ENCODE data around the gene TMEM141. TPM values are rescaled to one million over a fixed set of nuclear protein-coding genes. Genes with fewer than 3 reads are reported as not detected.
A peak's percentile ranks its signal among the peaks of the same experiment; 100 is the strongest.
"Not testable (repeated sequence)": the region's sequence is repeated elsewhere in the genome, so short reads cannot be mapped to it uniquely, and the experiment has no call there.

Gene TMEM141
- polyA plus RNA-seq, 1 donor (not counting 4 experiments of a cell fraction or from before 2014, with no cell fraction given) = 85.5 TPM

DNA sequence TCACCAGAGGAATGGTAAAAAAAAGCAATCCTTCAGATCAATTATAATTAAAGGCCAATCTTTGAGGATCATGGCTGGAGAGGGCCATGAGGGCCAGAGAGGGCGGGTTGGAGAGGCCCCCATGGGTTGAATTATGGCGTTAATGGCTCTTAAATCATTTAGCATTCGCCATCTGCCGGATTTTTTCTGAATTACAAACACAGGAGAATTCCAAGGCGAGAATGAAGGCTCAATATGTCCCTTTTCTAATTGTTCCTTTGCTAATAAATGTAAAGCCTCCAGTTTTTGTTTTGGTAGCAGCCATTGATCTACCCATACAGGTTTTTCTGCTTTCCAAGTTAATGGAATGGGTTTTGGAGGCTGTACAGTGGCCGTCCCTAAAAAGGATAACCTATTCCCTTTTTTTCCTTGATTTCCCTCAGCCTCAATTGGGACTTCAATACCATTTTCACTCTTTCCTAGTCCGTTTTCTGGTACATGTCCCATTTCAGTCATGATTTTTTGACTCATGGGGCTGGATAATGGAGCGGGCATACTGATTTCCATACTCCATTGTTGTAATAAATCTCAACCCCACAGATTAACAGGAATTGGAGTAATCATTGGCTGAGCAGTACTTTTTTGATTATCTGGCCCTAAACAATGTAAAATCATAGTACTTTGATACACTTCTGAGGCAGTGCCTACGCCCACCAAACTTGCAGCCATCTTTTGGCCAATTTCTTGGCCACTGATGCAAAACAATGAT is 6.7 kb upstream of the TMEM141 start:
- Histone ChIP-seq H3K27me3 (ENCODE audit: control insufficient read depth, extremely low read depth, insufficient read depth, low read length) (peaks cover 8% of the 10 kb centered on the region), H3K9ac (ENCODE audit: control insufficient read depth, extremely low read depth, insufficient read depth, low read length) (no peak overlapping the region), H3K27ac (ENCODE audit: control insufficient read depth, insufficient read depth, low read length) (no peak overlapping the region), H3K9me3 (ENCODE audit: control insufficient read depth, low read depth, low read length) (no peaks in the 10 kb centered on the region), H3K4me3 (ENCODE audit: control insufficient read depth in 2 of 3, extremely low read depth in 1 of 3, insufficient read depth in 2 of 3, low read depth in 1 of 3, low read length in 3 of 3) (no peak overlapping the region), H3K4me2 (ENCODE audit: control insufficient read depth, extremely low read depth, insufficient read depth, low read depth, low read length) (no peak overlapping the region), H2AFZ (ENCODE audit: control insufficient read depth, low read length) (no peak overlapping the region), H3K4me1 (ENCODE audit: control insufficient read depth, extremely low read depth, insufficient read depth, low read length) (peaks cover 2% of the 10 kb centered on the region), H3K79me2 (ENCODE audit: control insufficient read depth, insufficient read depth, low read length) (no peaks in the 10 kb centered on the region), H3K9me1 (ENCODE audit: control insufficient read depth, extremely low read depth, insufficient read depth, low read length) (no peaks in the 10 kb centered on the region), H3K36me3 (ENCODE audit: control insufficient read depth in 2 of 2, extremely low read depth in 1 of 2, insufficient read depth in 2 of 2, low read length in 2 of 2) (no peaks in the 10 kb centered on the region), H4K20me1 (ENCODE audit: control insufficient read depth, extremely low read depth, insufficient read depth, low read length) (no peaks in the 10 kb centered on the region)
- FAIRE-seq (no peak), DNase-seq (ENCODE audit: low read depth, low spot score) (no peak)
- dilution Hi-C loops (cut with MboI; ENCODE audit: extremely low pct_ligation_motif_present, low sequenced_read_pairs) = no loop called here
- TF ChIP-seq EZH2 (IDR thresholded peaks at IDR 0.05; ENCODE audit: low read length) (no peak), CTCF (optimal IDR thresholded peaks at IDR 0.05 in 1 of 3, IDR thresholded peaks at IDR 0.05 in 1 of 3, conservative IDR thresholded peaks at IDR 0.05 in 1 of 3; ENCODE audit: extremely low read depth in 1 of 3, insufficient read depth in 2 of 3, low read length in 3 of 3) (peak; percentile 12 to 25 (median 19))

DNA sequence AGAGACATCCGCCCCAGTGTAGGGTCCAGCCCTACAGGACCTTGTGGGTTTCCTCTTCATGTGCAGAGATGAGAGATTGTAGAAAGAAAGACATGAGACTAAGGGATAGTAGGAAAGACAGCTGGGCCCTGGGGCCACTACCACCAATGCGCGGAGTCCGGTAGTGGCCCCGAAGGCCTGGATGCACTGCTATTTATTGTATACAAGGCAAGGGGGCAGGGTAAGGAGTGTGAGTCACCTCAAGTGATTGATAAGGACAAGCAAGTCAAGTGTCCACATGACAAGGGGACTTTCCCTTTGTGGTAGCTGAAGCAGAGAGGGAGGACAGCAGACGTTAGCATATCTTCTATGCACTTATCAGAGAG is 6.2 kb upstream of the TMEM141 start:
- H3K4me3 ChIP-seq (ENCODE audit: control insufficient read depth in 2 of 3, extremely low read depth in 1 of 3, insufficient read depth in 2 of 3, low read depth in 1 of 3, low read length in 3 of 3) = no peak overlapping the region
- TF ChIP-seq CTCF (optimal IDR thresholded peaks at IDR 0.05 in 1 of 3, IDR thresholded peaks at IDR 0.05 in 1 of 3, conservative IDR thresholded peaks at IDR 0.05 in 1 of 3; ENCODE audit: extremely low read depth in 1 of 3, insufficient read depth in 2 of 3, low read length in 3 of 3) (no peak), EZH2 (IDR thresholded peaks at IDR 0.05; ENCODE audit: low read length) (no peak)
- H3K4me2 ChIP-seq (ENCODE audit: control insufficient read depth, extremely low read depth, insufficient read depth, low read depth, low read length) = no peak overlapping the region
- H3K27me3 ChIP-seq (ENCODE audit: control insufficient read depth, extremely low read depth, insufficient read depth, low read length) = peaks cover 6% of the 10 kb centered on the region
- H3K27ac ChIP-seq (ENCODE audit: control insufficient read depth, insufficient read depth, low read length) = no peak overlapping the region
- no peaks in the 10 kb centered on the region for H3K79me2 ChIP-seq (ENCODE audit: control insufficient read depth, insufficient read depth, low read length)
- no peaks in the 10 kb centered on the region for H3K9me3 ChIP-seq (ENCODE audit: control insufficient read depth, low read depth, low read length)
- DNase-seq (ENCODE audit: low read depth, low spot score) (no peak), FAIRE-seq (no peak)
- peaks cover 2% of the 10 kb centered on the region for H3K4me1 ChIP-seq (ENCODE audit: control insufficient read depth, extremely low read depth, insufficient read depth, low read length)
- no peaks in the 10 kb centered on the region for H3K9me1 ChIP-seq (ENCODE audit: control insufficient read depth, extremely low read depth, insufficient read depth, low read length)
- no peak overlapping the region for H2AFZ ChIP-seq (ENCODE audit: control insufficient read depth, low read length)
- no peaks in the 10 kb centered on the region for H4K20me1 ChIP-seq (ENCODE audit: control insufficient read depth, extremely low read depth, insufficient read depth, low read length)
- dilution Hi-C loops (cut with MboI; ENCODE audit: extremely low pct_ligation_motif_present, low sequenced_read_pairs) = no loop called here
- no peaks in the 10 kb centered on the region for H3K36me3 ChIP-seq (ENCODE audit: control insufficient read depth in 2 of 2, extremely low read depth in 1 of 2, insufficient read depth in 2 of 2, low read length in 2 of 2)
- H3K9ac ChIP-seq (ENCODE audit: control insufficient read depth, extremely low read depth, insufficient read depth, low read length) = no peak overlapping the region

DNA sequence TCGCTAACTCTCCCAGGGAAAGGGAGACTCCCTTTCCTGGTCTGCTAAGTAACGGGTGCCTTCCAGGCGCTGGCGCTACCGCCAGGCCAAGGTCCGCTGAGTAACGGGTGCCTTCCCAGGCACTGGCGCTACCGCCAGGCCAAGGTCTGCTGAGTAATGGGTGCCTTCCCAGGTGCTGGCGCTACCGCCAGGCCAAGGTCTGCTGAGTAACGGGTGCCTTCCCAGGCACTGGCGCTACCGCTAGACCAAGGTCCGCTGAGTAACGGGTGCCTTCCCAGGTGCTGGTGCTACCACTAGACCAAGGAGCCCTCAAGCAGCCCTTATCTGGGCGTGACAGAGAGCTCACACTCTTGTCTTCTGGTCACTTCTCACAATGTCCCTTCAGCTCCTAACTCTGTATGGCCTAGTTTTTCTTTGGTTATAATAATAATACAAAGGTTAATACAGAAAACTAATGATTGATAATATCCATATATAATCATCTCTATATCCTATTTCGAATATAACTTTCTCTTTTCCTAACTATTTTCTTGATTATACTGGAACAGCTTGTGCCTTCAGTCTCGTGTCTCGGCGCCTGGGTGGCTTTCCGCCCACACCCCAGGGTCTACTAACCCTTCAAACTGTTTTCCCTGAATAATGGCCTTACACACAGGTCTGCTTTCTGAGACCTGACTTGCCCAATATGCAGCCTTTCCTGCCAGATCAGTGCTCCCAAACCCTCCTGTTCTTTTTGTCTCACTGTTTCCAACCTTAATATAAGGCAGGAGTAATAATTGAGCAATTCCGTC is 5.4 kb upstream of the TMEM141 start:
- dilution Hi-C loops (cut with MboI; ENCODE audit: extremely low pct_ligation_motif_present, low sequenced_read_pairs); FAIRE-seq; H3K27me3 ChIP-seq (ENCODE audit: control insufficient read depth, extremely low read depth, insufficient read depth, low read length); H2AFZ ChIP-seq (ENCODE audit: control insufficient read depth, low read length); H3K27ac ChIP-seq (ENCODE audit: control insufficient read depth, insufficient read depth, low read length); H3K79me2 ChIP-seq (ENCODE audit: control insufficient read depth, insufficient read depth, low read length); DNase-seq (ENCODE audit: low read depth, low spot score); H3K36me3 ChIP-seq (ENCODE audit: control insufficient read depth in 2 of 2, extremely low read depth in 1 of 2, insufficient read depth in 2 of 2, low read length in 2 of 2); H3K9me1 ChIP-seq (ENCODE audit: control insufficient read depth, extremely low read depth, insufficient read depth, low read length); H4K20me1 ChIP-seq (ENCODE audit: control insufficient read depth, extremely low read depth, insufficient read depth, low read length); H3K4me2 ChIP-seq (ENCODE audit: control insufficient read depth, extremely low read depth, insufficient read depth, low read depth, low read length); H3K4me3 ChIP-seq (ENCODE audit: control insufficient read depth in 2 of 3, extremely low read depth in 1 of 3, insufficient read depth in 2 of 3, low read depth in 1 of 3, low read length in 3 of 3); H3K9me3 ChIP-seq (ENCODE audit: control insufficient read depth, low read depth, low read length); H3K4me1 ChIP-seq (ENCODE audit: control insufficient read depth, extremely low read depth, insufficient read depth, low read length); H3K9ac ChIP-seq (ENCODE audit: control insufficient read depth, extremely low read depth, insufficient read depth, low read length): not testable (repeated sequence)
